Measurements from ENCODE around the gene LRTM2.

GRCh38 chr12:1820896-1821291, 529 bp downstream of the LRTM2 start:
- TF ChIP-seq FOXM1 (IDR thresholded peaks at IDR 0.05; ENCODE audit: borderline replicate concordance) (no peak), L3MBTL2 (conservative IDR thresholded peaks at IDR 0.05) (no peak), SP1 (IDR thresholded peaks at IDR 0.05) (no peak)
